Mesenteric fat pad (tissue), 1 donor: ENCODE measurements around the gene DAB2. TPM values are rescaled to one million over a fixed set of nuclear protein-coding genes. Genes with fewer than 3 reads are reported as not detected.

Source experiments
- DNase-seq: peaks from one replicate; pipeline ENCODE4 v3.0.0-alpha.2; 2020; ENCODE audit warnings: low spot score
- total RNA-seq: library from RNA; stranded (reverse); fragmentation: NEBNext Ultra II Directional; extraction: Animal tissue kit (Norgen Biotek cat#: 25700); gene quantifications from one replicate; pipeline ENCODE4 v1.2.1, GENCODE V29; 2021
- donor health status: DM: yes; HTN: yes; CAD: no.

Gene DAB2
- total RNA-seq, 1 donor from 2014 or later: 221 TPM

GRCh38 chr5:39448506-39449128 is 23.8 kb upstream of the DAB2 start:
- no peak for DNase-seq

GRCh38 chr5:39447968-39448367 is 23.2 kb upstream of the DAB2 start:
- DNase-seq: no peak

DNA sequence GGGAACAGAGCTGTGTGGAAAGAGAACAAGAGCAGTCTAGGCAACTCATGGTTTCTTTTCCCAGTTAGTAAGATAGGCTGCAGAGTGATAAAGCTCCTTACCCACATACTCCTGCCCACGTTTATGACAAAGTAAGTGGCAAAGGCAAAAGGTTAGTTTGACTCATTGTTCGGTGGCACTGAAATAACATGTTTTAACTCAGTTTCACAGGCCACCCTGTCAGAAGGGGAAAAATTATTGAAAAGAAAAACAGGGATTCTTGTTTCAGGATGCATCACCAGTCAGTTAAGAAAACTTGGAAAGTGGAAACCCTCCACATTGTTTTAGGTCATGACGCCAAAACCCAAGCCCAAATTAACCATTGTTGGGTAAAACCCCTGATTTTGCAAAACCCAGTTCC is 22.3 kb upstream of the DAB2 start:
- no peak for DNase-seq

- DNase-seq: no peak
Measured at GRCh38 chr5:39446231-39446630, 21.5 kb upstream of the DAB2 start.

DNA sequence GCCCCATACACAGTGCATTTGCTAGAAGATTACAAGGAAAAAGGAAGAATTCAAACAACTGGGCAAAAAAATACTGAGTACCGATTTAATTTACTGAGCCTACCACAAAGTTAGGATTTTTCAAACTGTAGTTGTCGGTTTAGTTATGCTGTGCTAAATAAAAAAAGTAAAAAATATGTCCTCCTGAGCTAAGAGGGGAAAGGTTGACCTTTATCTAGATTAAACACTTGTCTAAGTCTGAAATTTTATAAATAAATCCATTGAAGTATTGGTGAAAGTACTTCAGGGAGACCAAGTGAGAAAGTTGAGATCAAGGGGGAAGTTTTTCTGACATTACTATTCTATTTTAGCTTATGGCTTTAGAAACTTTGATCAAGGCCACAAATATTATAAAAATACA is 19.1 kb upstream of the DAB2 start:
- no peak for DNase-seq

GRCh38 chr5:39442991-39443390 is 18.2 kb upstream of the DAB2 start:
- DNase-seq: no peak

DNA sequence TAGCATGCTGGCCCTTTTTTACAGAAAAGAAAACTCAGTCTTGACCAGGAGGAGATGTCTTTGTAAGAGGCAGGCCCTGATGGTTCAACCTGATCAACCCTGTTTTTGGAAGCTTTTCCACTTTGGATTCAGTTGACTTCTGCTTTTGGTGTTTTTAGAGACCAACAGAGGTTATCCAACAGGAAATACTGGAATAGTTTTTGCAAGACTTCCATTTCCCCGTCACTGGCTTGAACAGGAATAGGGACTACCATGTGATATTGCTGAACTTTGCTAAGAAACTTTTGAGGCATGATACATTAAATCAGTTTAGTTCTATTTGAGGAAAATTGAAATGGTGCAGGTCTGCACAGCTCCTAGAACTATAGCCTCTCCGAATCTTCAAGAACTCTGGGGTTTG is 17.1 kb upstream of the DAB2 start:
- no peak for DNase-seq

- DNase-seq: no peak
Measured at GRCh38 chr5:39440958-39441624, 16.3 kb upstream of the DAB2 start.

GRCh38 chr5:39440192-39440957 is 15.6 kb upstream of the DAB2 start:
- no peak for DNase-seq

DNA sequence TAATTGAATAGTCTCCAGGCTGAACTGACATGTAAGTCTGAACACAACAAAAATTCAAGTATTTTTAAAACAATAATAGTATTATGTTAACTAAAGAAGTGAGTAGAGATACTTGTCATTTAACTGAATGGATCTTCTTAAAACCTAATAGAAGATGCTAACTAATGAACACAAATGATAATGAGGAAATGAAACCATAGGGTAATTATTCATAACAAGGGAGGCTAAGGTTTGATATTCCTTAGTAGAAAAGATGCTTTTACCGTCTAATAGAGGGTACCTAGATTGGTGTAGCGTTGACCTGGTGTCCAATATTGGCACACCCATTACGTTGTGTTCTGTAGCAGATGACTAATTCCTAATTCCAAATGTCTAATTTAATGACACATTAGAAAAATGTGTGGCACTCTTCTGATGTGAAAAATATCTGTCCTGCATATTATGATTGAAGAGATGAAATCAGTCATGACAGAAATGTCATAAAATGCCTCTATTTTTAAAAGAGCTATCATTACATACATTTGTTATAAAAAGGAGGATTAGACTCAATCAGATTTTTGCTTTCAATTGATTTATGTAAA is 14.9 kb upstream of the DAB2 start:
- DNase-seq: no peak

DNA sequence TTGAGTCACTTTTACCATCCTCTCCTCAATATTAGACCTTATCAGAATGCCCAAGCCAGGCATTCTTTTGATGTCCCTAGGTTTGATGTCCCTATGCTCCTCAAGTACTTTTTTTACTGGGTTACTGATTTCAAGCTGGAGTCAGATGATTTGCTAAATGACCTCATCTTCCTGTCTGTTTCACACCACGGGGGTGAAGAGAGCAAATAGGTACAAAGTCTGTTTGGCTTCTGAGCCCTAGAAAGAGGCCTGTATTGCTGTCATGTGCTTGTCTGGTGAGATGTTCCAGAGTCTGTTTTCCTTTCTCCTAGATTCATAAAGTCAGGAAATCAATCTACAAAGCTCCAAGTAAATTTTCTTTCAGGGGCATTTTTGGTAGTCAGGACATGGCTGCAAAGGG is 12.7 kb upstream of the DAB2 start:
- DNase-seq: no peak

GRCh38 chr5:39433848-39434247 is 9.1 kb upstream of the DAB2 start:
- DNase-seq: no peak

DNA sequence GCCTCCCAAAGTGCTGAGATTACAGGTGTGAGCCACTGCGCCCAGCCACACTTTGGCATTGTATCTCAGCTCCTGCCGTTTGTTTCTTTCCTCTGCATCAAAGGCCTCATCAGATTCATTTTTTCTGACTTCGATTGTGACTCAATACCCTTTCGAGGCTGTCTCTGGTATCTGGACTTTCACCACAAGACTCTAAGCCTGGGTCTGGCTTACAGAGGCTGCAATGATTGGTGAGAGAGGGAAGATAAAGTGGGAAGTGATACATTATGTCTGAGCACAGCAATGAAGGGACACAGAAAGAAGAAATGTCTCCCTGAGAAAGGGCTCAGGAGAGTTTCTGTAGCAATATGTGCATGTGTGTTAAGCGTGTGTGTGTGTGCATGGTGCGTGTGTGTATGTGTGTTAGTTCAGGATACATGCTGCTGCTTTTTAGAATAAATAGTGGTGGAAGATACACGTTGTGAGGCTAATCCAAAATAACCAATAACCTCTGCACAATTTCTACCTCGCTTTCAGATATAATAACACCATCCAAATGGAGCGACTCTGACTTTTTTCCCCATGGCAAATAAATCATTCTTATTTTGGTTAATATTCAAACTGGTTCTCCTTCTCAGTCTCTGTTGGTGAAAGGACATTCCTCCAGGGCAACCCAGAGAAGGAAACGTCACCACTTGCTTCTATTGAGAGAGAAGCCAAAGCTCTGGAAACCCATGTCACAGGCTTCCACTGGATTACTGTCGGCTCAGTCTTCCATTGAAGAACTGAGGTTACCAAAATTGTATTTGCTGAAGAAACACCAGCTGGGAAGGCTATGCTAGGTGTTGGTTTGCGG is 8.1 kb upstream of the DAB2 start:
- no peak for DNase-seq

GRCh38 chr5:39430461-39430860 is 5.7 kb upstream of the DAB2 start:
- no peak for DNase-seq

DNA sequence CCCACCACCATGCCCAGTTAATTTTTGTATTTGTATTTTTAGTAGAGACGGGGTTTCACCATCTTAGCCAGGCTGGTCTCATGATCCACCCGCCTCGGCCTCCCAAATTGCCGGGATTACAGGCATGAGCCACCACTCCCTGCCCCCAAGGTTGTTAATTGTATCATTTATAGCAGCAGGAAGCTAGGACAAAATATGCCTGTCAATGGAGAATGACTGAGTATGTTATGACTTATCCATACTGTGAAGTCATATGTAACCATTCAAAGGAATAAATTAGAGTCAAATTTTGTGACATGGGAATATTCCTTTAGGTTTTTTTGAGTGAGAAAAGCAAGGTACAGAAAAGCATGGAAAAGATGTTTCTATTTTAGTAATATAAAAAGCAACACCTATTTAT is 3.9 kb upstream of the DAB2 start:
- DNase-seq: no peak

GRCh38 chr5:39427633-39428032 is 2.9 kb upstream of the DAB2 start:
- no peak for DNase-seq

GRCh38 chr5:39427229-39427628 is 2.4 kb upstream of the DAB2 start:
- no peak for DNase-seq

DNA sequence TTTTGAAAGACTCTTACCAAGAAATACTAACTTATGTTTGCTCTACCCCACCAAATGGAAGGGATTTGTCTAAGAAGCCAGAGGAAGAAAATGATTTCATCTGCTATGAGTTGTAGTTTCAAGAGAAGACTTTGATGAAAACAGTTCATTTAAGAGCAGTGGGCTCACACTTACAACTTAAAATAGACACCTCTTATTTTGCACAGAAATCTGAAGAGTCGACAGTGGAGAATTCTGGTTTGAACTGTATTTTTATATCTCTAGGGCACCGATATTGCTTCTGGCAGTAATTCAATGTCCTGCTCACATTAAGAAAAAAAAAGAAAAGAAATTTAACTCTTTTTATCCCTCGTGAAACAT is 1.9 kb upstream of the DAB2 start:
- DNase-seq: no peak

DNA sequence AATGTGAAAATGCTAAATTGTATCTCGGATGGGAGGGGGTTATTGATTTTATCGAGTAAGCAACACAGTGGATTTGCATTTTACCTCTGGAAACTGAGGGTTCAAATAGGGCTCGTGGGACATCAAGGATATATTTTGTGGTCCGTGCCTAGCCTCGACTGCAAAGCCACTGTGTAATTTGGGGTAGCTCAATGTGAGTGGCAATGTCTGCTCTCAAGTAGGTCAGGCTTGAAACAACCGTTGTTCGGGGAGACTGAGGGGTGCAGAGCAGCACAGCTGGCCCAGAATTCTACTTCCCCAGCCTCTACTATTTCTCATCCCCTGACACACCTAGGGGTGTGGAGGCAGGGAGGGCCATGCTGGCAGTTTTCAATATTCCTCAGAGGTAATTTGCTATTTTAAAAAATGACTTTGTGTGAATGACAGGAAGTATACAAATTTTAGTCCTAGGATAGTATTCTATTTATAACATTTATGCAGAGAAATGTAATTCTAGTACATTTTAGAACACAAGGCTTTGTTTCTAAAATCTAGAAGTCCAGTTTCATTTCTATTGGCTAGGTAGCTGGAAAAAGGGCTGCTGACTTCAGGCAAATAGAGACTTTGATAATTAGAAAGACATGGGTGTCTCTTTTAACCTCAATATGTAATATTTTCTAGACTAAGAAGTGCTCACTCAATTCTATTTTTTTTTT is 1.4 kb upstream of the DAB2 start:
- DNase-seq: no peak

DNA sequence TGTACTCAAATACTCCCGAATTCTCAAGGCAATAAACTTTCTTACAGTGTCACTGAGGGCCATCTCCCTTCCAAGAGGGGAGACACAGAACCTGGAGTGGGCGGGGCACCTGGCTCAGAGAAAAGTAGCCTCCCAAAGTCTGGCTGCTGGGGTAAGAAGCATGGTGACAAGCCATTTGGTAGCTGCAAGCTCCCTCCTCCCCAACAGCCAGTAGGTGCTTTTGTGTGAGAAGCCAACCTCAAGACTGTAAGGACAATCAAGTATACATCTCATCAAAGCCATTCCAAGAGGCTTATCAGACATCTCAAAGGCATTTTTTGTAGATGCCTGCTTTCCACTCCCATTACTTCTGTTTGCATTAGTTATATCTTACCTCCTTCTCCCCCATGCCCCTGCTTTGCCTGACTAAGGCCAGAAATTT is 1.4 kb downstream of the DAB2 start:
- DNase-seq: no peak
